NAMALWA (cell line): ENCODE measurements around the gene TMEM207.

ENCODE experiments used
- DNase-seq: peaks from one replicate; pipeline ENCODE4 v3.0.0-alpha.2; 2015; ENCODE audit warnings: low spot score

The TMEM207 gene

GRCh38 chr3:190385731-190386688, 63.7 kb downstream of the TMEM207 start:
- DNase-seq = no peak

- DNase-seq = peak; percentile 80
These were observed 65.4 kb downstream of the TMEM207 start for GRCh38 chr3:190384309-190384756.

GRCh38 chr3:190382082-190382481, 67.6 kb downstream of the TMEM207 start:
- DNase-seq = no peak

- no peak for DNase-seq
These were observed 68.3 kb downstream of the TMEM207 start for GRCh38 chr3:190381441-190381840.

- DNase-seq = no peak
These were observed 69.5 kb downstream of the TMEM207 start for GRCh38 chr3:190380184-190380583.
